Cardiac septum (tissue), 1 donor: ENCODE measurements around the gene AGAP1. TPM values are rescaled to one million over a fixed set of nuclear protein-coding genes. Genes with fewer than 3 reads are reported as not detected.

Experiments
- DNase-seq: peaks from one replicate; pipeline ENCODE4 v3.0.0-alpha.2; 2020; ENCODE audit warnings: low spot score
- intact Hi-C: fragments of 100-400 bp; cut with DNase I; formaldehyde crosslinking; loops from one replicate; pipeline ENCODE4 v1.14.0; 2022
- total RNA-seq: library from RNA; stranded (reverse); fragmentation: NEBNext Ultra II Directional; extraction: Animal tissue kit (Norgen Biotek cat#: 25700); gene quantifications from one replicate; pipeline ENCODE4 v1.2.1, GENCODE V29; 2021
- donor health status: DM: no; HTN: no; CAD: no.

The AGAP1 gene
- total RNA-seq, 1 donor from 2014 or later: 18.7 TPM

GRCh38 chr2:236022128-236022527, 528.3 kb downstream of the AGAP1 start:
- intact Hi-C loops: no loop called here
- DNase-seq: no peak

- DNase-seq: no peak
- intact Hi-C loops: no loop called here
Observed at GRCh38 chr2:236025892-236026291, 532.0 kb downstream of the AGAP1 start.

- intact Hi-C loops: no loop called here
Observed at GRCh38 chr2:236026841-236027240, 533.0 kb downstream of the AGAP1 start.

GRCh38 chr2:236028066-236028465, 534.2 kb downstream of the AGAP1 start:
- intact Hi-C loops: no loop called here
- no peak for DNase-seq

More at GRCh38 chr2:236026841-236027240, 533.0 kb downstream of the AGAP1 start:
- no peak for DNase-seq

- intact Hi-C loops: no loop called here
- no peak for DNase-seq
Observed at GRCh38 chr2:236033462-236033861, 539.6 kb downstream of the AGAP1 start.

- intact Hi-C loops: no loop called here
- no peak for DNase-seq
Observed at GRCh38 chr2:236034974-236035373, 541.1 kb downstream of the AGAP1 start.

- no peak for DNase-seq
- intact Hi-C loops: no loop called here
Observed at GRCh38 chr2:236036045-236036444, 542.2 kb downstream of the AGAP1 start.

- intact Hi-C loops: no loop called here
- no peak for DNase-seq
Observed at GRCh38 chr2:236038096-236038495, 544.3 kb downstream of the AGAP1 start.

GRCh38 chr2:236040600-236041328, 546.9 kb downstream of the AGAP1 start:
- no peak for DNase-seq
- intact Hi-C loops: no loop called here

- intact Hi-C loops: no loop called here
Observed at GRCh38 chr2:236041616-236042015, 547.8 kb downstream of the AGAP1 start.

GRCh38 chr2:236042087-236042486, 548.2 kb downstream of the AGAP1 start:
- intact Hi-C loops: no loop called here
- DNase-seq: no peak

More at GRCh38 chr2:236041616-236042015, 547.8 kb downstream of the AGAP1 start:
- DNase-seq: no peak

GRCh38 chr2:236044191-236044590, 550.3 kb downstream of the AGAP1 start:
- intact Hi-C loops: no loop called here
- DNase-seq: no peak

- intact Hi-C loops: no loop called here
- no peak for DNase-seq
Observed at GRCh38 chr2:236045251-236046235, 551.7 kb downstream of the AGAP1 start.

- DNase-seq: no peak
- intact Hi-C loops: no loop called here
Observed at GRCh38 chr2:236046715-236047114, 552.9 kb downstream of the AGAP1 start.

GRCh38 chr2:236047176-236047575, 553.3 kb downstream of the AGAP1 start:
- no peak for DNase-seq
- intact Hi-C loops: no loop called here

- no peak for DNase-seq
- intact Hi-C loops: no loop called here
Observed at GRCh38 chr2:236047886-236048540, 554.2 kb downstream of the AGAP1 start.

- no peak for DNase-seq
- intact Hi-C loops: no loop called here
Observed at GRCh38 chr2:236049981-236050380, 556.1 kb downstream of the AGAP1 start.

- no peak for DNase-seq
- intact Hi-C loops: no loop called here
Observed at GRCh38 chr2:236051351-236051750, 557.5 kb downstream of the AGAP1 start.

GRCh38 chr2:236051806-236052205, 558.0 kb downstream of the AGAP1 start:
- intact Hi-C loops: no loop called here
- DNase-seq: no peak

- no peak for DNase-seq
- intact Hi-C loops: no loop called here
Observed at GRCh38 chr2:236052206-236052605, 558.4 kb downstream of the AGAP1 start.
